Adrenal gland (tissue), 5 donors: ENCODE data around the gene HCFC2.

Experiments used
- POLR2A ChIP-seq, 2 donors: fragments of 450-650 bp; IDR thresholded peaks; one replicate each; pipeline ENCODE4 v1.6.1; 2017; ENCODE audit warnings: antibody characterized with exemption in 2 of 2, mild to moderate bottlenecking in 2 of 2, moderate library complexity in 1 of 2
- TF ChIP-seq, protein P1 (sequence below), 6 experiments: fragments of 450-650 bp in 4 of 6; fragments of 200-600 bp in 2 of 6; sonication (generic) in 1 of 6; IDR thresholded peaks; 1 replicate in 5 of 6; 2 replicates in 1 of 6; pipeline versions ENCODE4 v1.5.1 to v1.8.0; 2016 to 2021; ENCODE audit warnings: antibody characterized with exemption in 6 of 6, mild to moderate bottlenecking in 2 of 6, moderate library complexity in 1 of 6
- donor health status: DM: no; HTN: no; CAD: no.

DNA sequence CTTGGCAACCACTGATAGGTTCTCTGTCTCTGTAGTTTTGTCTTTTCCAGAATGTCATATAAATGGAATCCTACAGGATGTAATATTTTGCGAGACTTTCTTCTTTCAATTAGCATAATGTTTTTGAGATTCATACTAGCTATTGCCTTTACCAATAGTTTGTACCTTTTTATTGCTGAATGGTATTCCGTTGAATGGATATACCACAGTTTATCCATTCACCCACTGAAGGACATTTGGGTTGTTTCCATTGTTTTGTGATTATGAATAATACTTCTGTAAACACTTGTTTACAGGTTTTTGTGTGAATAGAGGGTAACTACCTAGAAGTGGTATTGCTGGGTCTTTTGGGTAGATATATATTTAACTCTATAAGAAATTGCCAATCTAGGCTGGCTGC is 40.6 kb upstream of the HCFC2 start:
- no peak for TF ChIP-seq POLR2A (IDR thresholded peaks at IDR 0.05)
- TF ChIP-seq, protein P1, sequence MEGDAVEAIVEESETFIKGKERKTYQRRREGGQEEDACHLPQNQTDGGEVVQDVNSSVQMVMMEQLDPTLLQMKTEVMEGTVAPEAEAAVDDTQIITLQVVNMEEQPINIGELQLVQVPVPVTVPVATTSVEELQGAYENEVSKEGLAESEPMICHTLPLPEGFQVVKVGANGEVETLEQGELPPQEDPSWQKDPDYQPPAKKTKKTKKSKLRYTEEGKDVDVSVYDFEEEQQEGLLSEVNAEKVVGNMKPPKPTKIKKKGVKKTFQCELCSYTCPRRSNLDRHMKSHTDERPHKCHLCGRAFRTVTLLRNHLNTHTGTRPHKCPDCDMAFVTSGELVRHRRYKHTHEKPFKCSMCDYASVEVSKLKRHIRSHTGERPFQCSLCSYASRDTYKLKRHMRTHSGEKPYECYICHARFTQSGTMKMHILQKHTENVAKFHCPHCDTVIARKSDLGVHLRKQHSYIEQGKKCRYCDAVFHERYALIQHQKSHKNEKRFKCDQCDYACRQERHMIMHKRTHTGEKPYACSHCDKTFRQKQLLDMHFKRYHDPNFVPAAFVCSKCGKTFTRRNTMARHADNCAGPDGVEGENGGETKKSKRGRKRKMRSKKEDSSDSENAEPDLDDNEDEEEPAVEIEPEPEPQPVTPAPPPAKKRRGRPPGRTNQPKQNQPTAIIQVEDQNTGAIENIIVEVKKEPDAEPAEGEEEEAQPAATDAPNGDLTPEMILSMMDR (IDR thresholded peaks at IDR 0.05), result no peak
